ENCODE measurements around the gene INTS1.

The INTS1 gene

GRCh38 chr7:1487466-1487865 lies 16.7 kb downstream of the INTS1 start:
- no peak for DNase-seq

- no peak for DNase-seq
Measured at GRCh38 chr7:1486571-1486970, 17.6 kb downstream of the INTS1 start.

GRCh38 chr7:1485156-1485555 lies 19.0 kb downstream of the INTS1 start:
- no peak for DNase-seq

- DNase-seq: no peak
Measured at GRCh38 chr7:1484569-1484968, 19.6 kb downstream of the INTS1 start.

GRCh38 chr7:1483536-1484505 lies 20.4 kb downstream of the INTS1 start:
- DNase-seq: no peak

GRCh38 chr7:1483079-1483478 lies 21.1 kb downstream of the INTS1 start:
- DNase-seq: no peak

- no peak for DNase-seq
Measured at GRCh38 chr7:1481300-1481699, 22.9 kb downstream of the INTS1 start.

- DNase-seq: no peak
Measured at GRCh38 chr7:1480670-1481069, 23.5 kb downstream of the INTS1 start.

- no peak for DNase-seq
Measured at GRCh38 chr7:1479287-1479686, 24.9 kb downstream of the INTS1 start.

GRCh38 chr7:1478480-1478879 lies 25.7 kb downstream of the INTS1 start:
- no peak for DNase-seq

- DNase-seq: no peak
Measured at GRCh38 chr7:1476859-1477258, 27.3 kb downstream of the INTS1 start.

GRCh38 chr7:1475991-1476390 lies 28.2 kb downstream of the INTS1 start:
- DNase-seq: no peak

- DNase-seq: no peak
Measured at GRCh38 chr7:1475393-1475792, 28.8 kb downstream of the INTS1 start.

GRCh38 chr7:1474736-1475135 lies 29.5 kb downstream of the INTS1 start:
- DNase-seq: no peak

GRCh38 chr7:1473864-1474512 lies 30.2 kb downstream of the INTS1 start:
- peak; percentile 63 for DNase-seq

- DNase-seq: no peak
Measured at GRCh38 chr7:1470901-1471300, 33.3 kb downstream of the INTS1 start.

- no peak for DNase-seq
Measured at GRCh38 chr7:1468643-1469298, 35.4 kb downstream of the INTS1 start.

- DNase-seq: no peak
Measured at GRCh38 chr7:1468203-1468602, 36.0 kb downstream of the INTS1 start.

GRCh38 chr7:1466524-1467271 lies 37.5 kb downstream of the INTS1 start:
- no peak for DNase-seq

GRCh38 chr7:1464694-1465093 lies 39.5 kb downstream of the INTS1 start:
- no peak for DNase-seq

- no peak for DNase-seq
Measured at GRCh38 chr7:1463676-1464223, 40.4 kb downstream of the INTS1 start.

- DNase-seq: no peak
Measured at GRCh38 chr7:1461646-1462375, 42.4 kb downstream of the INTS1 start.
